HG03095 (cell line): ENCODE measurements around the gene C19orf53.
A peak's percentile ranks its signal among the peaks of the same experiment; 100 is the strongest.

Experiments
- ATAC-seq: cut with Tn5 transposase; IDR thresholded peaks from one replicate; pipeline ENCODE4 v1.9.1; 2021; ENCODE audit warnings: moderate library complexity; ENCODE audit not compliant: unreplicated experiment

Gene C19orf53

GRCh38 chr19:13795595-13796300 is 21.5 kb downstream of the C19orf53 start:
- peak; percentile 39 for ATAC-seq

- ATAC-seq = no peak
Measured at GRCh38 chr19:13796301-13797057, 22.2 kb downstream of the C19orf53 start.

GRCh38 chr19:13797058-13797440 is 22.8 kb downstream of the C19orf53 start:
- no peak for ATAC-seq

DNA sequence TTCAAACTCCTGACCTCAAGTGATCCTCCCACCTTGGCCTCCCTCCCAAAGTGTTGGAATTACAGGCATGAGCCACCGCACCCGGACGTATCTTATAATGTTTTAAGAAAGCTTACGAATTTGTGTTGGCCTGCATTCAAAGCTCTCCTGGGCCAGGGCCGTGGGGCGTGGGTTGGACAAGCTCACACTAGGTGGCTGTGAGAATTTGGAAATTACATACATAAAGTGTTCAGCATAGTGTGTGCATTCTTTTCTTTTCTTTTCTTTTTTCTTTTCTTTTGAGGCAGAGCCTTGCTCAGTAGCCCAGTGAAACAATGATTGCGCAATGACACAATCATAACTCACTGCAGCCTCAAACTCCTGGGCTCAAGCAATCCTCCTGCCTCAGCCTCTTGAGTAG is 23.6 kb downstream of the C19orf53 start:
- no peak for ATAC-seq

GRCh38 chr19:13799669-13800068 is 25.4 kb downstream of the C19orf53 start:
- no peak for ATAC-seq

- ATAC-seq = no peak
Measured at GRCh38 chr19:13803038-13803437, 28.8 kb downstream of the C19orf53 start.

GRCh38 chr19:13804830-13805683 is 30.8 kb downstream of the C19orf53 start:
- ATAC-seq = no peak

DNA sequence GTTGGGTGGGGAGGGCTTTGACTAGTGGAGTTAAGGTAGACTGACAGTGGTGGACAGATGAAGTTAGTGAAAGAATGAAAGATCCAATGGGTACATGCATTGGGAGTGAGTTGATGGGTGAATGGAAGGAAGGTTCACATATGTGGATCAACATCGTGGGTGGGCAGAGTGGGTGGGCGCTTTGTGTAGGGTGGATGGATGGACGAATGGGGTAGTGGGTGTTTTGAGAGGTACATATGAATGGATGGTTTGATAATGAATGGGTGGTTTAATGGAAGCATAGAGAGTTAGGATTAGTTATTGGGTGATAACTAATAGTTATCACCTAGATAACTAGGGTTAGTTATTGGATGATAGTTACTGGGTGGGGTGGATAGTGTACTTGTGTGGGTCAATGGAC is 32.5 kb downstream of the C19orf53 start:
- no peak for ATAC-seq

GRCh38 chr19:13807421-13808021 is 33.3 kb downstream of the C19orf53 start:
- no peak for ATAC-seq

DNA sequence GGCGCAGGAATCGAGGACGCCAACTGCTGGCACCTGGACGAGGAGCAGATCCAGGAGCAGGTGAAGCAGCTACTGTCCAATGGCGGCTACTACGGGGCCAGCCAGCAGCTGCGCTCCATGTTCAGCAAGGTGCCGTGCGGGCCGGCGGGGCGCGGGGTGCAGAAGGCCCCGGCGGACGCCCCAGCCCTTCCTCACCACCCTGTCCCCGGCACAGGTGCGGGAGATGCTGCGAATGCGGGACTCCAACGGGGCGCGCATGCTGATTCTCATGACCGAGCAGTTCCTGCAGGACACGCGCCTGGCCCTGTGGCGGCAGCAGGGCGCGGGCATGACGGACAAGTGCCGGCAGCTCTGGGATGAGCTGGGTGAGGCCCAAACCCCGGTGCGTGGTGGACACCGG is 34.6 kb downstream of the C19orf53 start:
- no peak for ATAC-seq

DNA sequence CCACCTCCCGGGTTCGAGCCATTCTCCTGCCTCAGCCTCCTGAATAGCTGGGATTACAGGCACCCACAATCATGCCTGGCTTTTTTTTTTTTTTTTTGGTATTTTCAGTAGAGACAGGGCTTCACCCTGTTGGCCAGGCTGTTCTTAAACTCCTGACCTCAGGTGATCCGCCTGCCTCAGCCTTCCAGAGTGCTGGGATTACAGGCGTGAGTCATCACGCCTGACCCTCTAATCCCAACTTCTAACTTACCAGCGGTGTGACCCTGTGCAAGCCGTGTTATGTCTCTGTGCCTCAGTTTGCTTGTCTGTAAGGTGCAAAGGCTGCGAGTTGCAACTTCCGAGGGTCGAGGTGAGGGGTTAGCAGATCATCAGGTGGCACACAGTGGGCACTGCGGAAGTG is 38.3 kb downstream of the C19orf53 start:
- ATAC-seq = no peak

DNA sequence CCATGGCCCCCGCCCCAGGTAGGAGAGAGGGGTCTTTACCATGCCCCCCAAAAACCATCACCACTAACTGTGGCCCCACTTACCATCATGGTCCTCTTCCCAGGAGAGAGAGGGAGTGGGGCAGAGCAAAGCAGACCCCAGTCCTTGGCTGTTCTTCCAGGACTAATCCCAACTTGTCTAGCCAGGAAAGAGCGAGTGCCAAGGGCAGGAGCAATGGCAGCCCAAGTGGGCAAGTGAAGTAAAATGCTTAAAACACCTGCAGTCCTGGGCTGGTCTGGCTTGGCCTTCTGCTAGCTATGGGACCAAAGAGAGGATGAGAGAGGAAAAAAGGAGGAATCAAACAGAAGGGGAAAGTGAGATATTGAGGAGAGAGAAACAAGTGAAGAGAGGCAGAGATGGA is 38.9 kb downstream of the C19orf53 start:
- ATAC-seq = no peak

- ATAC-seq = no peak
Measured at GRCh38 chr19:13814550-13814949, 40.3 kb downstream of the C19orf53 start.

DNA sequence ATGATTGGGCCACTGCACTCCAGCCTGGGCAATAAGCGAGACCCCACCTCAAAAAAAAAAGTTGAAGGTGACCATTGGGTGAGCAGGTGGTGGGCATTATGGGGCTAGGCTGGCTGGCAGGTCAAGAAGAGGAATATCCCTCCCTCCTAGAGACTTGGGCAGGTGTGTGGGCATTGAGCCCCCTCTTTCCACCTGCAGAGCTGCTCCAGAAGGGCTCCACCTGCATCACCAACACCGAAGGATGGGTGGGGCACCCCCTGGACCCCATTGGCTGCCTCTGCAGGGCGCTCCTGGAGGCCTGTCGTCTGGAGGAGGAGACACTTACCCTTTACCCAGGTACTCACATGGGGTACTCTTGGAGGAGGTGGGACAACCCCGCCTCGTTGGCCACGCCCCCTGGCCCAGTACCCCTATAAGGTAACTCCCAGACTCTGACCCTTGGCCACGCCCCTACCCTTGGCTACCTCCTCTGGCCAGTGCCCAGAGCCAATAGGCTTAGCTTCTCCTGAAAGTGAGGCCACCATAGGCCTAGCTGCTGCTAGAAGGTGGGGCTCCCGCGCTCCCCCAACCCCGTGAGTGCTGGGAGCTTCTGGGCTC is 42.9 kb downstream of the C19orf53 start:
- ATAC-seq = no peak

DNA sequence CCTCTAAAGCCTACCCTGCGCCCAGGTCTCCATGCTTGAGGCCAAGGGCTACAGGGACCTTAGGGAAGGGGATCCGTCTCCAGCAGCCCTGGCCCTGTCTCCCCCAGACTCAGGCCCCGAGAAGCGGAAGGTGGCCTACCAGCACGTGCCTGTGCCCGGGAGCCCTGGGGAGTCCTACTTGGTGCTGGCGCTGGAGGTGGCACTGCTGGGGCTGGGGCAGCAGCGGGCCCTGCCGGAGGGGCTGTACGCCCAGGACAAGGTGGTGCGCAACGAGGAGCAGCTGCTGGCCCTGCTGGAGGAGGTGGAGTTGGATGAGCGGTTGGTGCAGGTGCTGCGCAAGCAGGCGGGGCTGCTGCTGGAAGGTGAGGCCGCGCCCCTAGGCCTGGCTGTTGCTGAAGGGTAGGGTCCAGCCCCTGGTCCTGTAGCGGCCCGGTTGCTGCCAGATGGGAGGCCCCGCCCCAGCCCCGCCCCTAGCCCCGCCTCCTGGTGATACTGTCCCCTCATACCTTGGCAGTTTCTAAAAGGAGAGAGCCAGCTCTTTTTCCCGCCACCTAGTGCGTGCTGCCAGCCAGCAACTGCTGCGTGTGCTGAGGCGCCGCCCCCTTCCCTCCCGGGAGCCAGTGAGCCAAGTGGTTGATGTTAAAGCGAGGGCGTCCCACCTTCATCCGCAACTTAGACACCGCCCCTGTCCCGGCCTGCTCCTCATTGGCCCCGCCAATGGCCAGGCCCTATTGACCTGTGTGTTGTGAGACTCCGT is 43.5 kb downstream of the C19orf53 start:
- ATAC-seq = no peak

GRCh38 chr19:13819238-13819637 is 45.0 kb downstream of the C19orf53 start:
- ATAC-seq = no peak

DNA sequence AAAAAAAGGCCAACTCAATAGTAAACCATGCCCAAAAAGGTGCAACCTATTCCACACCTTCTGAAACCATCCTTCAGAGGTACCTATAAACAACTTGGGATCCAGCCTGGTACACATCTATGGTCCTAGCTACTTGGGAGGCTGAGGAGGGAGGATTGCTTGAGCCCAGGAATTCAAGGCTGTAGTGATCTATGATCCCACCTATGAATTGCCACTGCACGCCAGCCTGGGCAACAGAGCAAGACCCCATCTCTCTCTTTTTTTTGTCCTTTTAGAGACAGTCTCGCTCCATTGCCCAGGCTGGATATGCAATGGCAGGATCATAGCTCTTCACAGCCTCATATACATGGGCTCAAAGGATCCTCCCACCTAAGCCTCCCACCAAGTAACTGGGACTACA is 47.0 kb downstream of the C19orf53 start:
- no peak for ATAC-seq

DNA sequence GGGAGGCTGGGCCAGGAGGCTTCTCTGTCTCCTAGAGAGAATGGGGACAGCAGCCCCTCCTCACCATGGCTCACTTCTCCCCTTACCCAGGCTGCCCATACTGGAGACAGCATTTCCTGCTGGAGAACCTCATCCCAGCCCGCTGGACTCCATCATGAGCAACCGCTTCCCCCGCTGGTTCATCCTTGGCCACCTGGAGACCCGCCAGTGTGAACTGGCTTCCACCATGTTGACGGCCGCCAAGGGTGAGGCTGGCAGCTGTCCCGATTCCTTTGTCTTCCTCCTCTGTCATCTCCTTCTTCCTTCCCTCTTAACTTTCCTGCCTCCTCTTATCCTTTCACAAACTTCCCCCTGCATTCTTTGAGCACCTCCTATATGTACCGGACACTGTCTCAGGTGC is 49.0 kb downstream of the C19orf53 start:
- ATAC-seq = no peak

GRCh38 chr19:13823901-13824300 is 49.6 kb downstream of the C19orf53 start:
- no peak for ATAC-seq

DNA sequence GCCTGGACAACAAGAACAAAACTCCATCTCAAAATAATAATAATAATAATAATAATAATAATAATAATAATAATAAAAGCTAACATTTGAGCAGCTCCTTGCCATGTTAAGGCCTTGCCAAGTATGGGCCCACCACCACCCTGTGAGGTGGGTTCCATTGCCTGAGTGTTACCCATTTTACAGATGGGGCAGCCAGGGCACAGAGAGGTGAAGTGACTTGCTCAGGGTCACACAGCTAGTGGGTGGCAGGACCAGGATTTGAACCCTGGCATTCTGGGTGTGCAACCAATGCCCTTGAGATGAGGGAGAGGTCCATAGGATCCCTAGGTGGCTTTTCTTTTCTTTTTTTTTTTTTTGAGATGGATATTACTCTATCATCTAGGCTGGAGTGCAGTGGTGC is 50.4 kb downstream of the C19orf53 start:
- ATAC-seq = no peak
